A673 (cell line): Measurements from ENCODE around the gene NME3.
"Not testable (repeated sequence)": the region's sequence is repeated elsewhere in the genome, so short reads cannot be mapped to it uniquely, and the experiment has no call there.

ENCODE experiments used
- CTCF ChIP-seq: fragments of 300-800, 200-600 bp; sonication (generic); conservative IDR thresholded peaks from 2 replicates; pipeline ENCODE4 v1.5.1; 2017; ENCODE audit warnings: low read depth, mild to moderate bottlenecking, antibody characterized with exemption, low read length, moderate library complexity, mixed read lengths
- EZH2 ChIP-seq: fragments of 200-600 bp; sonication (generic); IDR thresholded peaks from 2 replicates; pipeline ENCODE4 v1.6.1; 2017; ENCODE audit warnings: borderline replicate concordance, low read depth, mild to moderate bottlenecking, mixed read lengths, antibody characterized with exemption, low read length; ENCODE audit not compliant: poor library complexity, severe bottlenecking

- not testable (repeated sequence) for TF ChIP-seq CTCF, EZH2
These were observed 38.8 kb downstream of the NME3 start for GRCh38 chr16:1732551-1732987.
